ENCODE data around the gene ARHGEF17. TPM values are rescaled to one million over a fixed set of nuclear protein-coding genes. Genes with fewer than 3 reads are reported as not detected.

ARHGEF17 gene
- total RNA-seq, 2 donors from 2014 or later, result 6.8 to 14.4 TPM

GRCh38 chr11:73394416-73395296, 86.6 kb downstream of the ARHGEF17 start:
- DNase-seq (no peak), ATAC-seq (no peak)
- intact Hi-C loops (cut with DNase I, micrococcal nuclease), result no loop called here

GRCh38 chr11:73395297-73396208, 87.5 kb downstream of the ARHGEF17 start:
- no peak for DNase-seq
- intact Hi-C loops (cut with DNase I, micrococcal nuclease), result no loop called here
- no peak for ATAC-seq

- DNase-seq (no peak), ATAC-seq (no peak)
- intact Hi-C loops (cut with DNase I, micrococcal nuclease), result no loop called here
Observed at GRCh38 chr11:73396251-73396930, 88.3 kb downstream of the ARHGEF17 start.

GRCh38 chr11:73396985-73397384, 88.9 kb downstream of the ARHGEF17 start:
- DNase-seq, result no peak
- intact Hi-C loops (cut with DNase I, micrococcal nuclease), result no loop called here
- ATAC-seq, result no peak

- DNase-seq (no peak), ATAC-seq (no peak)
- intact Hi-C loops (cut with DNase I, micrococcal nuclease), result no loop called here
Observed at GRCh38 chr11:73397468-73398131, 89.5 kb downstream of the ARHGEF17 start.

- DNase-seq (no peak), ATAC-seq (no peak)
- intact Hi-C loops (cut with DNase I, micrococcal nuclease), result no loop called here
Observed at GRCh38 chr11:73398132-73398526, 90.1 kb downstream of the ARHGEF17 start.

GRCh38 chr11:73398721-73399120, 90.6 kb downstream of the ARHGEF17 start:
- ATAC-seq, result no peak
- no peak for DNase-seq
- intact Hi-C loops (cut with DNase I, micrococcal nuclease), result no loop called here

GRCh38 chr11:73399159-73399590, 91.1 kb downstream of the ARHGEF17 start:
- DNase-seq (no peak), ATAC-seq (no peak)
- intact Hi-C loops (cut with DNase I, micrococcal nuclease), result no loop called here

GRCh38 chr11:73399636-73400035, 91.6 kb downstream of the ARHGEF17 start:
- DNase-seq, result no peak
- ATAC-seq, result no peak
- intact Hi-C loops (cut with DNase I, micrococcal nuclease), result loop anchor here in 1 of 2 donors (10.0 kb wide), 1 partner anchor 255 kb away; no protein-coding TSS in a partner anchor

GRCh38 chr11:73400293-73400692, 92.2 kb downstream of the ARHGEF17 start:
- intact Hi-C loops (cut with DNase I, micrococcal nuclease), result loop anchor here in 1 of 2 donors (10.0 kb wide), 1 partner anchor 255 kb away; no protein-coding TSS in a partner anchor
- no peak for DNase-seq
- no peak for ATAC-seq

GRCh38 chr11:73401217-73401923, 93.3 kb downstream of the ARHGEF17 start:
- DNase-seq (no peak), ATAC-seq (no peak)
- intact Hi-C loops (cut with DNase I, micrococcal nuclease), result loop anchor here in 1 of 2 donors (10.0 kb wide), 1 partner anchor 253 kb away; no protein-coding TSS in a partner anchor

GRCh38 chr11:73401924-73402833, 94.1 kb downstream of the ARHGEF17 start:
- DNase-seq (no peak), ATAC-seq (no peak)
- intact Hi-C loops (cut with DNase I, micrococcal nuclease), result loop anchor here in 1 of 2 donors (10.0 kb wide), 1 partner anchor 253 kb away; no protein-coding TSS in a partner anchor

GRCh38 chr11:73402834-73403185, 94.7 kb downstream of the ARHGEF17 start:
- peak; percentile 32 for ATAC-seq
- no peak for DNase-seq
- intact Hi-C loops (cut with DNase I, micrococcal nuclease), result loop anchor here in 1 of 2 donors (10.0 kb wide), 1 partner anchor 252 kb away; no protein-coding TSS in a partner anchor

- ATAC-seq (no peak), DNase-seq (no peak)
- intact Hi-C loops (cut with DNase I, micrococcal nuclease), result loop anchor here in 1 of 2 donors (10.0 kb wide), 1 partner anchor 251 kb away; no protein-coding TSS in a partner anchor
Observed at GRCh38 chr11:73403541-73403940, 95.5 kb downstream of the ARHGEF17 start.

- intact Hi-C loops (cut with DNase I, micrococcal nuclease), result loop anchor here in 1 of 2 donors (10.0 kb wide), 1 partner anchor 251 kb away; no protein-coding TSS in a partner anchor
- DNase-seq (no peak), ATAC-seq (peak; percentile 90)
Observed at GRCh38 chr11:73404048-73404447, 96.0 kb downstream of the ARHGEF17 start.

- no peak for DNase-seq
- intact Hi-C loops (cut with DNase I, micrococcal nuclease), result loop anchor here in 1 of 2 donors (10.0 kb wide), 1 partner anchor 250 kb away; no protein-coding TSS in a partner anchor
- no peak for ATAC-seq
Observed at GRCh38 chr11:73404506-73405145, 96.5 kb downstream of the ARHGEF17 start.

Data from left colon (tissue), 2 donors.